SK-N-MC (cell line): ENCODE measurements around the gene SYAP1.
"Not testable (repeated sequence)": the region's sequence is repeated elsewhere in the genome, so short reads cannot be mapped to it uniquely, and the experiment has no call there.

Source experiments
- DNase-seq: peaks from one replicate; pipeline ENCODE4 v3.0.0-alpha.2; 2011; ENCODE audit warnings: low read depth, low spot score
- H3K27ac ChIP-seq: fragments of 200-600 bp; sonication (generic); 2 replicates; pipeline ENCODE4 v1.5.1; 2016; ENCODE audit warnings: mixed run types
- H3K36me3 ChIP-seq: fragments of 200-600 bp; sonication (generic); 2 replicates; pipeline ENCODE4 v1.6.1; 2017; ENCODE audit warnings: antibody characterized with exemption, low read length, mixed read lengths; ENCODE audit not compliant: insufficient read depth
- H3K4me3 ChIP-seq: fragments of 200-600 bp; sonication (generic); 2 replicates; pipeline ENCODE4 v1.5.1; 2016
- H3K9ac ChIP-seq: fragments of 200-600 bp; sonication (generic); 2 replicates; pipeline ENCODE4 v1.8.0; 2017; ENCODE audit warnings: mixed run types, mixed read lengths; ENCODE audit not compliant: insufficient read length
- H3K9me3 ChIP-seq: fragments of 200-600 bp; sonication (generic); 2 replicates; pipeline ENCODE4 v1.6.1; 2017; ENCODE audit warnings: low read depth, mild to moderate bottlenecking, antibody characterized with exemption, low read length, moderate library complexity, mixed read lengths
- EZH2 ChIP-seq: fragments of 200-600 bp; sonication (generic); IDR thresholded peaks from one replicate; pipeline ENCODE4 v1.6.1; 2017; ENCODE audit warnings: antibody characterized with exemption
- FOXP2 ChIP-seq: optimal IDR thresholded peaks from 2 replicates; pipeline ENCODE3; 2011; ENCODE audit warnings: mild to moderate bottlenecking, moderate library complexity; ENCODE audit not compliant: insufficient read depth; ENCODE audit errors: extremely low read length, control extremely low read depth
- POLR2AphosphoS5 ChIP-seq: IDR thresholded peaks from 2 replicates; pipeline ENCODE4 v1.6.1; 2012; ENCODE audit warnings: mild to moderate bottlenecking, low read depth, low read length, borderline replicate concordance

Gene SYAP1

GRCh38 chrX:16718824-16719333 is 533 bp upstream of the SYAP1 start:
- Histone ChIP-seq H3K9ac (peak overlapping the region; percentile 98), H3K36me3 (no peaks in the 10 kb centered on the region), H3K4me3 (peak overlapping the region; percentile 95), H3K9me3 (no peaks in the 10 kb centered on the region), H3K27ac (peak overlapping the region; percentile 96)
- no peak for DNase-seq
- TF ChIP-seq EZH2 (no peak), POLR2AphosphoS5 (no peak), FOXP2 (no peak)

GRCh38 chrX:16722481-16722880 is 3.1 kb downstream of the SYAP1 start:
- Histone ChIP-seq H3K27ac (no peak overlapping the region), H3K9me3 (no peaks in the 10 kb centered on the region), H3K9ac (no peak overlapping the region), H3K36me3 (no peaks in the 10 kb centered on the region), H3K4me3 (no peak overlapping the region)
- DNase-seq = no peak
- TF ChIP-seq POLR2AphosphoS5 (no peak), EZH2 (no peak), FOXP2 (no peak)

GRCh38 chrX:16725072-16725471 is 5.7 kb downstream of the SYAP1 start:
- Histone ChIP-seq H3K27ac (no peak overlapping the region), H3K9me3 (no peaks in the 10 kb centered on the region), H3K9ac (no peak overlapping the region), H3K36me3 (no peaks in the 10 kb centered on the region), H3K4me3 (no peak overlapping the region)
- no peak for DNase-seq
- TF ChIP-seq POLR2AphosphoS5 = no peak
- TF ChIP-seq FOXP2 = no peak
- no peak for TF ChIP-seq EZH2

GRCh38 chrX:16726347-16726988 is 7.1 kb downstream of the SYAP1 start:
- H3K4me3 ChIP-seq, H3K36me3 ChIP-seq, H3K9ac ChIP-seq, DNase-seq, H3K9me3 ChIP-seq, H3K27ac ChIP-seq: not testable (repeated sequence)

- TF ChIP-seq FOXP2 (no peak), EZH2 (no peak), POLR2AphosphoS5 (no peak)
- H3K27ac ChIP-seq = no peak overlapping the region
- no peaks in the 10 kb centered on the region for H3K36me3 ChIP-seq
- DNase-seq = no peak
- H3K9ac ChIP-seq = no peak overlapping the region
- H3K4me3 ChIP-seq = no peak overlapping the region
- no peaks in the 10 kb centered on the region for H3K9me3 ChIP-seq
Observed at GRCh38 chrX:16727637-16728036, 8.2 kb downstream of the SYAP1 start.

- no peak overlapping the region for H3K4me3 ChIP-seq
- no peak overlapping the region for H3K9ac ChIP-seq
- H3K36me3 ChIP-seq = no peaks in the 10 kb centered on the region
- no peak for TF ChIP-seq FOXP2
- no peak for TF ChIP-seq EZH2
- TF ChIP-seq POLR2AphosphoS5 = no peak
- H3K9me3 ChIP-seq = no peaks in the 10 kb centered on the region
- DNase-seq = no peak
- H3K27ac ChIP-seq = no peak overlapping the region
Observed at GRCh38 chrX:16730450-16730849, 11.0 kb downstream of the SYAP1 start.

GRCh38 chrX:16733013-16733412 is 13.6 kb downstream of the SYAP1 start:
- Histone ChIP-seq H3K9me3 (no peaks in the 10 kb centered on the region), H3K9ac (no peak overlapping the region), H3K27ac (no peak overlapping the region), H3K4me3 (no peak overlapping the region), H3K36me3 (peaks cover 13% of the 10 kb centered on the region)
- no peak for DNase-seq
- TF ChIP-seq POLR2AphosphoS5 (no peak), EZH2 (no peak), FOXP2 (no peak)

- no peak for DNase-seq
- no peak for TF ChIP-seq FOXP2
- TF ChIP-seq POLR2AphosphoS5 = no peak
- no peak for TF ChIP-seq EZH2
- Histone ChIP-seq H3K4me3 (no peak overlapping the region), H3K27ac (no peak overlapping the region), H3K9ac (no peak overlapping the region), H3K9me3 (no peaks in the 10 kb centered on the region), H3K36me3 (peaks cover 13% of the 10 kb centered on the region)
Observed at GRCh38 chrX:16737024-16737423, 17.6 kb downstream of the SYAP1 start.

- Histone ChIP-seq H3K9ac (no peak overlapping the region), H3K27ac (no peak overlapping the region), H3K36me3 (peaks cover 21% of the 10 kb centered on the region), H3K4me3 (no peak overlapping the region), H3K9me3 (no peaks in the 10 kb centered on the region)
- DNase-seq = no peak
- TF ChIP-seq EZH2 (no peak), FOXP2 (no peak), POLR2AphosphoS5 (no peak)
Observed at GRCh38 chrX:16739574-16739973, 20.2 kb downstream of the SYAP1 start.
